Measurements from ENCODE around the gene HHIPL1.

HHIPL1 gene

GRCh38 chr14:99612071-99612737 lies 32.7 kb upstream of the HHIPL1 start:
- DNase-seq: no peak

GRCh38 chr14:99612738-99613330 lies 32.1 kb upstream of the HHIPL1 start:
- DNase-seq: no peak

GRCh38 chr14:99615497-99616157 lies 29.3 kb upstream of the HHIPL1 start:
- no peak for DNase-seq

- no peak for DNase-seq
These were observed 27.8 kb upstream of the HHIPL1 start for GRCh38 chr14:99616832-99617800.

GRCh38 chr14:99619835-99620834 lies 24.8 kb upstream of the HHIPL1 start:
- no peak for DNase-seq

GRCh38 chr14:99621948-99622347 lies 23.0 kb upstream of the HHIPL1 start:
- DNase-seq: no peak

- no peak for DNase-seq
These were observed 20.9 kb upstream of the HHIPL1 start for GRCh38 chr14:99624024-99624423.

GRCh38 chr14:99624971-99625370 lies 20.0 kb upstream of the HHIPL1 start:
- no peak for DNase-seq

GRCh38 chr14:99625476-99625875 lies 19.5 kb upstream of the HHIPL1 start:
- DNase-seq: no peak

GRCh38 chr14:99626041-99626648 lies 18.8 kb upstream of the HHIPL1 start:
- DNase-seq: no peak

- DNase-seq: no peak
These were observed 17.8 kb upstream of the HHIPL1 start for GRCh38 chr14:99627100-99627499.

GRCh38 chr14:99627510-99628381 lies 17.2 kb upstream of the HHIPL1 start:
- DNase-seq: no peak

- peak; percentile 67 for DNase-seq
These were observed 15.9 kb upstream of the HHIPL1 start for GRCh38 chr14:99628887-99629618.

GRCh38 chr14:99630202-99630601 lies 14.7 kb upstream of the HHIPL1 start:
- DNase-seq: no peak

GRCh38 chr14:99632410-99633035 lies 12.4 kb upstream of the HHIPL1 start:
- no peak for DNase-seq

GRCh38 chr14:99633141-99633540 lies 11.8 kb upstream of the HHIPL1 start:
- no peak for DNase-seq

GRCh38 chr14:99633918-99634317 lies 11.0 kb upstream of the HHIPL1 start:
- no peak for DNase-seq

- no peak for DNase-seq
These were observed 10.5 kb upstream of the HHIPL1 start for GRCh38 chr14:99634443-99634842.

GRCh38 chr14:99635116-99635515 lies 9.8 kb upstream of the HHIPL1 start:
- DNase-seq: no peak
